ENCODE data around the gene LRCH1.

Gene LRCH1

DNA sequence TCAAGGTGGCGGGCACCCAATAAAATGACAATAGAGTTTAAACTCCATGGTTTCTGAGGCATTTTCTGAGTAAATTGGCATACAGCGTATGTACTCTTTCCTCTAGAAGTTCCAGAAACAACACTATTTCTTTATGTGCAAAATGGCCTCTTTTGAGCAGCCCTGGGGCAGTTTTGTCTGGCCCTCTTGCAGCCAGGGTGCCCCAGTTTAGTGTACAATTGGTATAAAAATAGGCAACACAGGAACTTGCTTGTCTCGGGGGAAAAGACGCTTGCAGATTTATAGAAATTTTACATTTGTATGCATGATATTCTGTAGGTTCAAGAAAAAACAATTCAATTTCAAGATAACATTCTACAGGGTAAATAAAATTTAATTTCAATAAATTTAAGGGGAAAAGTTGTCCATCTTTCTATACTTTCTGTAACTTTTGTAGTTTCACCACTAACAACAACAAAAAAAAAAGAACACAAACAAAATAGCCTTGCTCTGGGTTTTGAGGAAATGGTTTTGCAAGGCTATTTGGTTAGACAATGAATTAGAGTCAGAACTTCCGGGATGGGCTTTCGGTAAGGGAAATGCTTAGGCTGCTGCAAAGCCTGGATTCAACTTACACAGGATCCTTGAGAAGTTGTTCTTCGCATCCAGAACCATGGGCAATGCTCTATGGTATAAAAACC, 45.3 kb downstream of the LRCH1 start:
- TF ChIP-seq, protein P1, sequence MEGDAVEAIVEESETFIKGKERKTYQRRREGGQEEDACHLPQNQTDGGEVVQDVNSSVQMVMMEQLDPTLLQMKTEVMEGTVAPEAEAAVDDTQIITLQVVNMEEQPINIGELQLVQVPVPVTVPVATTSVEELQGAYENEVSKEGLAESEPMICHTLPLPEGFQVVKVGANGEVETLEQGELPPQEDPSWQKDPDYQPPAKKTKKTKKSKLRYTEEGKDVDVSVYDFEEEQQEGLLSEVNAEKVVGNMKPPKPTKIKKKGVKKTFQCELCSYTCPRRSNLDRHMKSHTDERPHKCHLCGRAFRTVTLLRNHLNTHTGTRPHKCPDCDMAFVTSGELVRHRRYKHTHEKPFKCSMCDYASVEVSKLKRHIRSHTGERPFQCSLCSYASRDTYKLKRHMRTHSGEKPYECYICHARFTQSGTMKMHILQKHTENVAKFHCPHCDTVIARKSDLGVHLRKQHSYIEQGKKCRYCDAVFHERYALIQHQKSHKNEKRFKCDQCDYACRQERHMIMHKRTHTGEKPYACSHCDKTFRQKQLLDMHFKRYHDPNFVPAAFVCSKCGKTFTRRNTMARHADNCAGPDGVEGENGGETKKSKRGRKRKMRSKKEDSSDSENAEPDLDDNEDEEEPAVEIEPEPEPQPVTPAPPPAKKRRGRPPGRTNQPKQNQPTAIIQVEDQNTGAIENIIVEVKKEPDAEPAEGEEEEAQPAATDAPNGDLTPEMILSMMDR (IDR thresholded peaks at IDR 0.05) = no peak

DNA sequence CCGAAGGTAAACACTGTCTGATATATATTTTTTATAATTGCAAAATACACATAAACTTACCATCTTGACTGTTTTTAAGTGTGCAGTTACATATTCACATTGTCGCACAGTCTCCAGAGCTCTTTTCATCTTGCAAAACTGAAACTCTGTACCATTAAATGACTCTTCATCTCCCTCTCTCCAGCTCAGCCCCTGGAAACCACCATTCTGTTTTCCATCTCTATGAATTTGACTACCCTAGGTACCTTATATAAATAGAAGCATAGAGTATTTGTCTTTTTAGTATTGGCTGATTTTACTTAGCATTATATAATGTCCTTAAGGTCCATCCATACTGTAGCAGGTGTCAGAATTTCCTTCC, 45.8 kb downstream of the LRCH1 start:
- TF ChIP-seq, protein P1 (IDR thresholded peaks at IDR 0.05) = no peak

DNA sequence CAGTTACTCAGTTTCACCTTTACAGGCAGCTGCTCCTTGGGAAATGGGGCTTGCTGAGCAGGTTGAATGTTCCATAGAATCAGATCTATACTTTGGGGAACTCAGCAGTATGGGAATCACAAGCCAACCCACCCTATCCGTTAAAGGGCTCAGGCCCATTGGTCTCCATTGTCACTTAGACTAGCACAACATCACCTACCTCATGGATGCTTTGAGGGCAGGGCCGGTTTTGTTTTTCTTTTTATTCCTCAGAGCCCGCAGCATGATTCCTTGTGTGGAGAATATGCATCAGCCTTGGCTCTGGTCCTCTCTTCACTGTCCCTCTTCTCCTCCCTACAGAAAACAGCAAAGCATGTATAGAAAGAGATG, 48.0 kb downstream of the LRCH1 start:
- TF ChIP-seq, protein P1 (IDR thresholded peaks at IDR 0.05) = no peak

DNA sequence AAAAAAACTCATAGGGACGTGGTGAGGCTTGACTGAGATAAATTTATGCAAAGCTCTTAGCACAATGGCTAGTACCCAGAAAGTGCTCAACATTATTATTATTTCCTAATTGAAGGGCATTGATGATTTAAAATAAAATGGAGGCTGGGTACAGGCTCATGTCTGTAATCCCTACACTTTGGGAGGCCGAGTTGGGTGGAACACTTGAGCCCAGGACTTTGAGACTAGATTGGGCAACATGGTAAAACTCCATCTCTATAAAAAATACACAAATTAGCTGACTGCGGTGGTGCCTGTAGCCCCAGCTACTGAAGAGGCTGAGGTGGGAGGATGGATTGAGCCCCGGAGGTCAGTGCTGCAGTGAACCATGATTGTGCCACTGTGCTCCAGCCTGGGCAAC, 49.6 kb downstream of the LRCH1 start:
- TF ChIP-seq, protein P1 (IDR thresholded peaks at IDR 0.05) = no peak

DNA sequence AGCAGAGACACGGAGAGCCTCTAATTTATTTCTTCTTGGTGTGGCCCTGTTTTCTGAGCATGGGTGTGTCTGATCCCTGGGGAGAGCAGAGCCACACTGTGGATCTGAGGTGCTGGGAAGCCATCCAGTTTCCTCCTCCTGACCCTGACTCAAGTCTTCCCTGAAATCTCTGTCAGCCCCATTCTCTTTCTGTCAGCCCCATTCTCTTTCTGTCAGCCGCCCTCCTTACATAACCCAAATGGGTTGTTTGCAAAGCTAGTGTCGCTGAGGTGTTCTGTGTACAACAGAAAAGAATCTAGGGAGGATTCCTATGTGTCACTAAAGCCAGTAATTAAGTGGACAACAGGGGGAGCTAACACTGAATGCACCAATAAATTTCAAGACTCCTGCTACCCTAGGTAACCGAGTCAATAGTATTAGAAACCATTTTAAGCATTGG, 50.2 kb downstream of the LRCH1 start:
- TF ChIP-seq, protein P1 (IDR thresholded peaks at IDR 0.05) = peak; percentile 36; the same call in 1 of the 2 replicates

DNA sequence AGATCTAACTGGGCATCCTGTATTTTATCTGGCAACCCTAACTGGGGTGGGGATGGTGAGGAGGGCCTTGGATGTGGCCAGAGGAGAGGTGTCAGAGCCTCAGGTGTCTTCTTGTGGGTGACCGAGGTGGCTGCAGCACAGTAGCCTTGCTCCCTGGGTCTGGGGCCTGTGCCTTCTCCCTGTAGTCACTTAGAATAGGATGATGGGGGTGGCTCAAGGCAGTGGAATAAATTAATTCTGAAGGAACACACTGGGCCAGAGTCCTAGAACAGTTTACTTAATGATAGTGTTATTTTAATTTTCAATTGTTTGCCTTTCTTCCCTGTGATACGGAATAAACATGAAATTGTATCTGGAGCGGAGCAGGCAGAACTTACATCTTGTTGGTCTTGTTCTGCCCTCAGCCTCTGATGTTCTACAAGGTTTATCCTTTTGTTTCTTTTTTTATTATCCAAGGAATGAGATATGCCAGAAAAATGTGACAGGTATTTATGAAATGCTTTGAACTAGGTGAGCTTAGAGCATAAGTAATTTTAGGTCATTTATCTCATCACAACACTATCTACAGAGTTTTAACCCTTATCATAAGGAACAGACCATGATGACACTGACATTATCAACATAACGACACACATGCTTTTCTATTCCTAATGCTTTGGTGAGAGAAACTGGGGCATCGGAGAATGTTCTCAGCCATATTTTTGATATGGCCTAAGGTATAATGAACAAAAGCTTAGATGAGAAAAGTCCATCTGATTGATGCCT, 51.4 kb downstream of the LRCH1 start:
- TF ChIP-seq, protein P1 (IDR thresholded peaks at IDR 0.05) = no peak

DNA sequence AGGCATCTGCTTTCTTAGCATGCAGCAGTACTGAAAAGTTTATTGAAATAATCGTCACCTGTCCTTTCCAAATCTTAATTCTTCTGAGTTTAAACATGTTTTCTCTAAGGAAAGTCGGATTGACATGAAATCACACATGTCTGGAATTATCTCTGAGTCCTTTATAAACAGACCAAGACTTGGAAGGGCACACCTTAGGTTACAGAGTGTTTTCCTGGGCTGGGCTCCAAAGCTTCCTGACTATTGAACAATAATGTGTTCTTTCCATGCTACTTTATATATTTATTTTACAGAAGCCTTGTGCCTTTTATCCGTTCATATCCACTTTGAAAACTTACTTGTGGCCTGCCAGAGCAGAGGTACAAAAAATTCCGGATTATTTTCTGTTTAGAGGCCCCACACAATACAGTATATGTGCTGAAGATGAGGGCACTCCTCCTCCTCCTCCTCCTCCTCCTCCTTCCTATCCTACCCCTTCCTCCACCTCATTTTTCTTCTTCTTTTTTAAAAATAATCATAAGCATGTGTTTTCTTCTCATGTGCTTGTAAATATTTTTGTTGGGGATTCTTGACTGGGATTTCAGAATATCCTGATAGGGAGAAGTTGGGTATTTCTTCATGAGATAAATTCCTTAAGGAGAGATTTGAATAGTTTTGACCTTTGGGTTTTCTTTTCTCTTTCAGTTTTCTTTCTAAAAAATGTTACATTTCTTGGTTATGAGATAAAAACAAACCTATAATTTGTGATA, 52.3 kb downstream of the LRCH1 start:
- TF ChIP-seq, protein P1 (IDR thresholded peaks at IDR 0.05) = no peak

Measured in LNCAP (cell line).